Gastrocnemius medialis (tissue), 4 donors: Measurements from ENCODE around the gene DOCK4.

Source experiments
- POLR2A ChIP-seq, 2 donors: fragments of 450-650 bp; IDR thresholded peaks; one replicate each; pipeline ENCODE4 v1.6.1; 2017; ENCODE audit warnings: antibody characterized with exemption in 2 of 2, mild to moderate bottlenecking in 2 of 2, moderate library complexity in 2 of 2
- TF ChIP-seq, protein P1 (sequence below), 5 experiments: fragments of 450-650 bp in 3 of 5; fragments of 200-600 bp in 2 of 5; sonication (generic) in 2 of 5; IDR thresholded peaks in 4 of 5; conservative IDR thresholded peaks in 1 of 5; 1 replicate in 4 of 5; 2 replicates in 1 of 5; pipeline ENCODE4 v1.5.1; 2016 to 2019; ENCODE audit warnings: antibody characterized with exemption in 5 of 5, mild to moderate bottlenecking in 3 of 5, moderate library complexity in 3 of 5

GRCh38 chr7:111678986-111679385, 527.2 kb downstream of the DOCK4 start:
- TF ChIP-seq, protein P1, sequence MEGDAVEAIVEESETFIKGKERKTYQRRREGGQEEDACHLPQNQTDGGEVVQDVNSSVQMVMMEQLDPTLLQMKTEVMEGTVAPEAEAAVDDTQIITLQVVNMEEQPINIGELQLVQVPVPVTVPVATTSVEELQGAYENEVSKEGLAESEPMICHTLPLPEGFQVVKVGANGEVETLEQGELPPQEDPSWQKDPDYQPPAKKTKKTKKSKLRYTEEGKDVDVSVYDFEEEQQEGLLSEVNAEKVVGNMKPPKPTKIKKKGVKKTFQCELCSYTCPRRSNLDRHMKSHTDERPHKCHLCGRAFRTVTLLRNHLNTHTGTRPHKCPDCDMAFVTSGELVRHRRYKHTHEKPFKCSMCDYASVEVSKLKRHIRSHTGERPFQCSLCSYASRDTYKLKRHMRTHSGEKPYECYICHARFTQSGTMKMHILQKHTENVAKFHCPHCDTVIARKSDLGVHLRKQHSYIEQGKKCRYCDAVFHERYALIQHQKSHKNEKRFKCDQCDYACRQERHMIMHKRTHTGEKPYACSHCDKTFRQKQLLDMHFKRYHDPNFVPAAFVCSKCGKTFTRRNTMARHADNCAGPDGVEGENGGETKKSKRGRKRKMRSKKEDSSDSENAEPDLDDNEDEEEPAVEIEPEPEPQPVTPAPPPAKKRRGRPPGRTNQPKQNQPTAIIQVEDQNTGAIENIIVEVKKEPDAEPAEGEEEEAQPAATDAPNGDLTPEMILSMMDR (IDR thresholded peaks at IDR 0.05 in 4 of 5, conservative IDR thresholded peaks at IDR 0.05 in 1 of 5), result no peak
- no peak for TF ChIP-seq POLR2A (IDR thresholded peaks at IDR 0.05)
